ENCODE data around the gene C4B.
"Not testable (repeated sequence)": the region's sequence is repeated elsewhere in the genome, so short reads cannot be mapped to it uniquely, and the experiment has no call there.

The C4B gene

GRCh38 chr6:32035283-32036013 lies 20.9 kb downstream of the C4B start:
- DNase-seq (ENCODE audit: low read depth in 2 of 2), result not testable (repeated sequence)

- not testable (repeated sequence) for DNase-seq (ENCODE audit: low read depth in 2 of 2)
Measured at GRCh38 chr6:32037136-32037535, 22.5 kb downstream of the C4B start.

- DNase-seq (ENCODE audit: low read depth in 2 of 2), result not testable (repeated sequence)
Measured at GRCh38 chr6:32037598-32038524, 23.3 kb downstream of the C4B start, which contains the start of gene CYP21A2. Gene CYP21A2, plus strand, starts transcription at chr6:32038415. Its CDS starts 8 bp downstream, at chr6:32038423.

- not testable (repeated sequence) for DNase-seq (ENCODE audit: low read depth in 2 of 2)
Measured at GRCh38 chr6:32038878-32039277, 24.3 kb downstream of the C4B start.

- DNase-seq (ENCODE audit: low read depth in 2 of 2), result not testable (repeated sequence)
Measured at GRCh38 chr6:32039321-32040274, 25.0 kb downstream of the C4B start.

GRCh38 chr6:32040299-32041049 lies 25.9 kb downstream of the C4B start:
- DNase-seq (ENCODE audit: low read depth in 2 of 2), result not testable (repeated sequence)

- DNase-seq (ENCODE audit: low read depth in 2 of 2), result not testable (repeated sequence)
Measured at GRCh38 chr6:32041050-32041321, 26.4 kb downstream of the C4B start.

GRCh38 chr6:32041385-32041784 lies 26.8 kb downstream of the C4B start:
- not testable (repeated sequence) for DNase-seq (ENCODE audit: low read depth in 2 of 2)

GRCh38 chr6:32042276-32042675 lies 27.7 kb downstream of the C4B start:
- not testable (repeated sequence) for DNase-seq (ENCODE audit: low read depth in 2 of 2)

GRCh38 chr6:32043589-32044380 lies 29.2 kb downstream of the C4B start:
- DNase-seq (ENCODE audit: low read depth in 2 of 2), result not testable (repeated sequence)

GRCh38 chr6:32044916-32045315 lies 30.3 kb downstream of the C4B start:
- not testable (repeated sequence) for DNase-seq (ENCODE audit: low read depth in 2 of 2)

- DNase-seq (ENCODE audit: low read depth in 2 of 2), result no peak
Measured at GRCh38 chr6:32045811-32046449, 31.3 kb downstream of the C4B start.

GRCh38 chr6:32046450-32047083 lies 32.0 kb downstream of the C4B start:
- no peak for DNase-seq (ENCODE audit: low read depth in 2 of 2)

- DNase-seq (ENCODE audit: low read depth in 2 of 2), result no peak
Measured at GRCh38 chr6:32047084-32047478, 32.5 kb downstream of the C4B start.

- DNase-seq (ENCODE audit: low read depth in 2 of 2), result no peak
Measured at GRCh38 chr6:32047539-32047854, 32.9 kb downstream of the C4B start.

- DNase-seq (ENCODE audit: low read depth in 2 of 2), result peak; percentile 23 to 46
Measured at GRCh38 chr6:32047855-32048766, 33.5 kb downstream of the C4B start.

- not testable (repeated sequence) for DNase-seq (ENCODE audit: low read depth in 2 of 2)
Measured at GRCh38 chr6:32049149-32049548, 34.6 kb downstream of the C4B start.

- not testable (repeated sequence) for DNase-seq (ENCODE audit: low read depth in 2 of 2)
Measured at GRCh38 chr6:32049736-32050135, 35.1 kb downstream of the C4B start.

Measured in stimulated activated CD8-positive, alpha-beta memory T cell treated with anti-CD3 and anti-CD28 coated beads, Interleukin-15, amount 100 ng/mL, for 48 hours (primary cell).